Central memory CD4-positive, alpha-beta T cell (primary cell): ENCODE measurements around the gene GOPC.
A peak's percentile ranks its signal among the peaks of the same experiment; 100 is the strongest.
"Not testable (repeated sequence)": the region's sequence is repeated elsewhere in the genome, so short reads cannot be mapped to it uniquely, and the experiment has no call there.

Experiments used
- DNase-seq: peaks from one replicate; pipeline ENCODE4 v3.0.0; 2022

Gene GOPC

DNA sequence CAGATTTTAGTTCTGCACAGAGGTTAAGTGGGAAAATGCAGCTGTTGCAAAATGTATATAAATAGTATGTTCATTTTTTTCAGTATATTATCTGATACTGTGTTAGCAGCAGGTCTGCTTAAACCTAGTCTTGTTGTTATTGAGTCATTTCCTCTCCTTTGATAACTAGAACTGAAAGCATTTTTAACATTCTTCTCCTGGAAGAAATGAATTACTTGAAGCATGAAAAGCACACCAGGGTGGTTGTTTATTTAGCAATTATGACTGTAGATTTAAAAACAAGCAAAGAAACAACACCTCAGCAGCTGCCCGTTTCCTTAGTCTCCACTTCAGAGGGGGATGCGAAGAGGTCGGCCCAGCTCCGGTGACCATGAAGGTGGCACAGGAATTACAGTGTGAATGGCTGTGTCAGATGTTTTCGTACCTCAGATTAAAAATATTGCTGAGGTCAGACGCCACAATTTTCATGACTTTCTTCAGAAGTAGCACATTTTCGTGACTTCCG is 53.5 kb downstream of the GOPC start:
- peak; percentile 47 for DNase-seq

DNA sequence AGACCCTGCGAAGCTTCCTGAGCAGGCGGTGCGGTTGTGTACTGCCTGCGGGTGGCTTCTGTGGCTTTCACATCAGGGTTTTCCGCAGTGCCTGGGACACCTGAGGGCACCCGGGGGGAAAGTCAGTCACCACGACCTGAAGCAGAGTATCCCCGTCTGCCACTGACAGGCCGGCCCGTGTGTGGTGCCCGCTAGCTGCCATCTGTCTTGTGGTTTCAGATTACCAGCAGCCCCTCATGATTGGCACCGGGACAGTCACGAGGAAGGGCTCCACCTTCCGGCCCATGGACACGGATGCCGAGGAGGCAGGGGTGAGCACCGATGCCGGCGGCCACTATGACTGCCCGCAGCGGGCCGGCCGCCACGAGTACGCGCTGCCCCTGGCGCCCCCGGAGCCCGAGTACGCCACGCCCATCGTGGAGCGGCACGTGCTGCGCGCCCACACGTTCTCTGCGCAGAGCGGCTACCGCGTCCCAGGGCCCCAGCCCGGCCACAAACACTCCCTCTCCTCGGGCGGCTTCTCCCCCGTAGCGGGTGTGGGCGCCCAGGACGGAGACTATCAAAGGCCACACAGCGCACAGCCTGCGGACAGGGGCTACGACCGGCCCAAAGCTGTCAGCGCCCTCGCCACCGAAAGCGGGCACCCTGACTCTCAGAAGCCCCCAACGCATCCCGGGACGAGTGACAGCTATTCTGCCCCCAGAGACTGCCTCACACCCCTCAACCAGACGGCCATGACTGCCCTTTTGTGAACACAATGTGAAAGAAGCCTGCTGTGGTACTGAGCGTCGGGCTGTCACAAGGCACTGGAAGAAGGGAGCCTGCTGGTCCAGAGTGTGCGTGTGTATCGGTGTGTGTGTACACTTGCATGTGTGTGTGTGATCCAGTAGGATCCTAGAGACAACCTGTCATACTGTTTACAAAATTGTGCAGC is 54.4 kb downstream of the GOPC start:
- DNase-seq = peak; percentile 45

GRCh38 chr6:117546674-117547073 is 55.6 kb downstream of the GOPC start:
- DNase-seq = no peak

DNA sequence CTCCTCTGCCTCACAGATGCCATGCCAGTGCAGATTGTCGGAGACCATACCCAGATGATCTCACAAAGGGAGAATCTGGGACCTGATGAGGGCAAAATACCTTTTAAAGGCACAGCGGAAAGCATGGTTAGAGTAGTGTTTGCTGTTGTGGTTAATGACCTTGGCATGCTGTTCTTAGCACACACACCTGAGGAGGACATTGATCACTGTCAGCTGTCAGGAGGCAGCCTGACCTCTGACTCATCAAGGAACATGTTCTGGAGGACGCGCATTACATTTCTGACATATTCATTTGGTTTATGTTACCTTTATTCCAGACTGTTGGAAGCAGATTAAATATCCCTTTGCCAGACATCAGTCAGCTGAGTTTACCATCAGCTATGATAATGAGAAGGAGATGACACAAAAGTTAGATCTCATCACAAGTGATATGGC is 57.1 kb downstream of the GOPC start:
- no peak for DNase-seq

GRCh38 chr6:117544716-117545115 is 57.6 kb downstream of the GOPC start:
- no peak for DNase-seq

GRCh38 chr6:117542493-117542892 is 59.8 kb downstream of the GOPC start:
- DNase-seq = no peak

DNA sequence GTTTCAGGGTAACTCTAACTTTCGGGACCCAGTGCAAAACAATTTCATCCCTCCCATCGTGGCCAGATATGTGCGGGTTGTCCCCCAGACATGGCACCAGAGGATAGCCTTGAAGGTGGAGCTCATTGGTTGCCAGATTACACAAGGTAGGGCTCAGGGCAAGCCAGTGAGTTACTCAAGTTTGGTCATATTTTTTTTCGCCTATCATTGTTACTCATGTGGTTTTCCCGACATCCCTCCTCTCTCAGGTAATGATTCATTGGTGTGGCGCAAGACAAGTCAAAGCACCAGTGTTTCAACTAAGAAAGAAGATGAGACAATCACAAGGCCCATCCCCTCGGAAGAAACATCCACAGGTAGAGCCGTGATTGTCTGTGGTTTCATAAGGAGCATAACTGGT is 61.6 kb downstream of the GOPC start:
- no peak for DNase-seq

- DNase-seq = no peak
Observed at GRCh38 chr6:117538615-117539014, 63.7 kb downstream of the GOPC start.

DNA sequence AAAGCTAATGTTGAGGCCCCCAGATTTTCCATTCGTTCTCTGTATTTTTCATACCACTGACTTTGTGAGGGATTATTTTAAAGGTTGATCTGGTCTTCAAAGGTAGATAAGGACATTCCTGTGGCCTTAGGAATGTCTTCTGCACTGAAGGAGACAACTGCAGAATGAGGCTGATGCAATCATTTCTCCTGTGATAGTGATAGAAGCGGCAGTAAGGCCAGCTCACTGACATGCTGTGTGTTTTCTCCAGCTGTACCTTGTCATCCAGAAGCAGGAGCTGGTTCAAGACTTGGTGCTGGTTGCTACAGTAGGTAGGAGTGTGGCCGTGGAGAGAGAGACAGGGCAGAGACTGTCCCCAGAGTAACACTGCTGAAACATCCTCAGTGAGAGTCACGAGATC is 66.0 kb downstream of the GOPC start:
- no peak for DNase-seq

DNA sequence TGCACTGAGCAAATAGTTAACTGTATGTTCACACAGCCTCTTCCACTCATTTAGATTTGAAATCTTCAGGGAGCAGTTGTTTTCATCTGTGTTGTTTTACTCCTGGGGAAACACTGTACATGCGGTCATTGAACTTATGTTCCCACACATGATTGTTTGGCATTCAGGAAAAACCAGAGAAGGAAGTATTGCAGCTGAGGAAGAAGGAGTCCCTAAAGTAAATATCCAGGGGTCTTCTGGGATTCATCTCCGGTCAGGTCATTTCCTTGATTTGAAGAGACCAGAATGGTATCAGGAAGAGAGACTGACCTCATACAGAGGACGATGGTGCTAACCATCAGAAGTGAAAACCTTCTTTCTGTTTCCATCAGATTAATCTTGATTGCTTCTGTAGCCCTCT is 67.3 kb downstream of the GOPC start:
- no peak for DNase-seq

GRCh38 chr6:117533775-117534174 is 68.5 kb downstream of the GOPC start:
- DNase-seq = no peak

DNA sequence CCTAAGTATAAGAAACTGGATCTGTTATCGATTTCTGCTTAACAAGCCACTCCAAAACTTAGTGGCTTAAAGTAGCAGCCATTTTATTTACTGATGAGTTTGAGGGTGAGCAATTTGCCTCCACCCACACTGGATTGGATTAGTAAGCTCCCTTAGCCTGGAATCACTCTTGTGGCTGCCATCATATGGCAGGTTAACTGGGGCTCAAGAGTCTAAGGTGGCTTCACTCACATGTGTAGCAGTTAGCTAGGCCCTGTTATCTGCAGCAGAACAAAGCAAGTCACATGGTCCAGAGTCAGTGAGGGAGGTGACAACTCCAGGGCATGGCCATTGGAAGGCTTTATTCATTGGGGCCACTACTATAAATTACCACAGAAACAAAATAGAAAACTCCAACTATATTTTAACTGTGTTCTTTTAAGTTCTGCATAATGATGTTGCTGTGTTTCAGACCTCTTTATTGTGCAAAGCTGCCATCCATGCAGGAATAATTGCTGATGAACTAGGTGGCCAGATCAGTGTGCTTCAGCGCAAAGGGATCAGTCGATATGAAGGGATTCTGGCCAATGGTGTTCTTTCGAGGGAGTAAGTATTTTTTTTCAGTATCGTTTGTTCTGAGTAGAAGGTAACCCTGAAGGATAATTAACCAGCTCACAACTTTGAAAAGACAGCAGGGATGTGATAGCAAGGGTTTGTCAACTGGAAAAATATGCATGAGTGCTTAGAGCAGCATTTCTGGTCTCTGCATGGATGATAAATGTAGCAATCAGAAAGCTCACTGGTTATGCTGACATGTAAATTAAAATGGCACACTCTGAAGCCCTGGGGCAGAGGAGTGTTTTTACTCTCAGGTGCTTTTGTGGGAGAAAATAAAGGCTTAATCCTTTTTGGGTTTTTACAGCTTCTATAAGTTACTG is 70.2 kb downstream of the GOPC start:
- no peak for DNase-seq

DNA sequence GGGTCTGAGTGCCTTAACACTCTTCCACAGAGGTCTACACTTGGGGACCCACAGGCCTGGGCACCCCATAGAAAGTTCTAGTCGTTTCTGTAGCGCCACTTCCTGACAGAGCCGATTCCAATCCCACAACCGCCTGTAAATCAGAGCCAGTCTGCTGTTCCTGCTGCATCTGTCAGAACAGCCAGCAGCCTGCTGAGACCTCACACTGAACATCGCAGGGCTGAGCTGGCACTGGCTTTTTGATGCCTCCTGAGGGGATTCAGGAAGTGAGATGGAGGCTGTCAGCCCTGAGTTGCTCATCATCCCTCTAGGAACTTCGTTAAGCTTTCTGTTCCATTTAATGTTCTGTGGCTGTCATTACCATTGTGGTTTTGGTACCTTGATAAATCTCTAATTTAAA is 71.0 kb downstream of the GOPC start:
- no peak for DNase-seq

DNA sequence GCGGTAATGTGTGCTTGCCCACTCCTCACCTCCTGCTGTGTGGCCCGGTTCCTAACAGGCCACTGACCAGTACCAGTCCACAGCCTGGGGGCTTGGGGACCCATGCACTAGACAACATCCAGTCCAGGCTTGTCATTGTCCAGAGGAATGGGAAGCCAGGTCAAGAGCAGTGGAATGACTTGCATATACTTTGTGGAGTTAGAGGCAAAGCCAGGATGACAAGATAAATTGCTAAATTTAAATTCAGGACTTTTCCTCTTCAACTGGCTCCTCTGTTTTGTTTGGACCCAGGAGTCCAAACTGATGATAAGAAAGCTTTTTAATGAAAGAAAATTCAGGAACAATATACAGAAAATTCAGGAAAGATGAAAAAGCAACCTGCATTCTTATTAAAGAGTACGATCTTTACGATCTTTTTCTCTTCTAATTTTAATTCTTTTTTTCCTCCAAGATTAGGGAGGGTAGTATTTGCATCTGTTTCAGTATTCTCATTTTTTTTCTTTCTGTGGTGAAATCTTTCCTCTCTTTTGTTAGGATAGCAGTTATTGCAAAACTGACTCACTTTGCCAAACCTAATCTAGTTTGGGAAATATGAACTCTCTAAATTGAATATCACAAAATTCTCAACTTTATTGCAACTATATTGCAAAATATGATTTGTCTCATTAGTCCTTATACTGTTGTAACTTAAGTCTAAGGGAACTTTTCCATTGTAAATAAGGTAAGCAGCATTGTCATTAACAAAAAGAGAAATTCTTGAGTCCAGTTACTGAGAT is 71.7 kb downstream of the GOPC start:
- no peak for DNase-seq

- no peak for DNase-seq
Observed at GRCh38 chr6:117525607-117526006, 76.7 kb downstream of the GOPC start.

DNA sequence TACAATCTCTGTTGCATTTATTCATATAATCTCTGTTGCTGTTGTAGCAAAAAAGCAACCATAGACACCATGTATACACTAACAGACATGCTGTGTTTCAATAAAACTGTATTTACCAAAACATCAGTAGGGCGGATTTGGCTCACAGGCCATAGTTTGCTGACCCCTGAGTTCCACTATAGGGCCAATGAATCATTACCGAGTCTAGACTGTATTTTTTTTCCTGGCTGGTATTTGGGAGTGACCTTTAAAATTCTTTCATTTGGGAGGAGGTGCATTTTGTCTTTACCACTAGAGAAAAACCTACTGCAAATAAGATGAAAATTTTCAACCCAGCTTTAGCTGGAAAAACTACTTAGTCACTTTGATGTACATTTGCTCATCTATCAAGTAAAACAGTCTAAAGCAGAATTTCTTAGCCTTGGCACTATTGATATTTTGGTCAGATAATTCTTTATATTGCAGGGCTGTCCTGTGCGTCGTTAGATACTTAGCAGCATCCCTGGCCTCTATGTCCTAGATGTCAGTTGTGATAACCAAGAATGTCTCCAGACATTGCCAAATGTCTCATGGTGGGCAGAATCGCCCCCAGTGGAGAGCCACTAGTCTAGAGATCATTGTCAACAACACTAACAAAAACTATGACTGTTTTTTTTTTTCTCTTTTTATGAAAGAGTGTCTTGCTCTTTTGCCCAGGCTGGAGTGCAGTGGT is 80.4 kb downstream of the GOPC start:
- no peak for DNase-seq

GRCh38 chr6:117520603-117521395 is 81.5 kb downstream of the GOPC start:
- DNase-seq = no peak

- DNase-seq = no peak
Observed at GRCh38 chr6:117518870-117519269, 83.4 kb downstream of the GOPC start.

- not testable (repeated sequence) for DNase-seq
Observed at GRCh38 chr6:117517995-117518394, 84.3 kb downstream of the GOPC start.

- no peak for DNase-seq
Observed at GRCh38 chr6:117515326-117515725, 87.0 kb downstream of the GOPC start.

DNA sequence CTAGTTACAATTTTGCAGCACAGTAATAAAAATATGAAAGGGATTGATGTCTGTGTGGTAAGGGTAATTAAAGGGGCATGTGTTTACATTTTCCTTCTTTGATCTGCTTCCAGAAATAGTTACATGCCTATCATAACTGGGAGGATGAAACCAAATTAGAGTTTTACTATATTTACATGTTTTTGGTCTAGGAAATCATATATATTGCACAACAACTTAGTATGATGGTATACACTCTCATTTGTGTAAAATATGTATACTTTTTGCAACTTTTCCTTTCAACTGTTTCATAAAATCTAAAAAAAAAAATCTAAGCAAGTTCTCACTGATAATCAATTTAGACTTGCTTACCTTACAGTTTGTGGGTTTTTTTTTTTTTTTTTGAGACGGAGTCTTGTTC is 87.7 kb downstream of the GOPC start:
- no peak for DNase-seq
